GM19099 (cell line): ENCODE measurements around the gene SPINT3.

ENCODE experiments used
- POLR2A ChIP-seq: IDR thresholded peaks from 3 replicates; pipeline ENCODE4 v1.6.1; 2011; ENCODE audit warnings: low read depth; ENCODE audit not compliant: insufficient read length; ENCODE audit errors: extremely low read depth

SPINT3 gene

DNA sequence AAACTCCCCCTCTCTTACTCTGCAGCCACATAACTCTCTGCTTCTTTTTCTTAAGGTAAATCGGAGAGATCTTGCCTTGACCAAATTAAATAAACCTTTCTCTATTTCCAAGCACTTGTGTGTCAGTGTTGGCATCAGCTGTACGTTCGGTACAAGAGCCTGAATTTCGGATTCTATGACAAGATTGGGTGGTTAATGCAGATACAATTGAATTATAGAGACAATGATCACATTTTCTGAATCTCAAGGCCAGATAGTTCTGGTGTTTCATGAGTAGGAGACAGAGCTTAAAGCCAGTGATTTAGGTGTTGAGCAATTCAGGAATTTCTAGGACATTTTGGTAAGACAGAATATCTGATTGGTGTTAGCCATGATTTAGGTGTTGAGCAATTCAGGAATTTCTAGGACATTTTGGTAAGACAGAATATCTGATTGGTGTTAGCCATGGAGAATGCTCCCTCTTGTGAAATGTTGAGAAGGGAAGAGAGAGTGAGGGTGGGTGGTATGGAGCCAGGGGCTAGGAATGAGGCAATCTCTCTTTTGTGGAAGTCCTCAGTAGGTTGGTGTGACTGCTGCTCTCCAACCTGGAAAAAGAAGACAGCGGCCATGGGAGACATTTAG is 5.1 kb downstream of the SPINT3 start:
- no peak for TF ChIP-seq POLR2A

DNA sequence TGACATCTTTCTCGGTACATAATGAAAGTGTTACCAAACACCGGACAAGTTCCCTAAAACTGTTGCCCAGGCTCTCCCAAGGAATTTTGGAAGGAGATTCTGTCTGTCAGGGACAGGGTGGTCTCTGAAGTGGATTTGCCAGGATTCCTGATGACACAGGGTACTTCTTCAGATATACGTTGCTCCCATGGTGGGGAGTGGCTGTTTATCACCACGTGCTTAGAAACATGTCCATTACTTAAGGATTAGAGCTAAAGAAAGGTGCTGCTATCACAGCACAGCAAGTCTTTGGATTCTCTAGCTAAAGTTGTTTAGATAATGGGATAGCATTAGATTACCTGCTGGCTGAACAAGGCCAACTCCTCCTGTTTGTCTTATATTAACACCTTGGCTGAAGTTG is 6.3 kb downstream of the SPINT3 start:
- no peak for TF ChIP-seq POLR2A

DNA sequence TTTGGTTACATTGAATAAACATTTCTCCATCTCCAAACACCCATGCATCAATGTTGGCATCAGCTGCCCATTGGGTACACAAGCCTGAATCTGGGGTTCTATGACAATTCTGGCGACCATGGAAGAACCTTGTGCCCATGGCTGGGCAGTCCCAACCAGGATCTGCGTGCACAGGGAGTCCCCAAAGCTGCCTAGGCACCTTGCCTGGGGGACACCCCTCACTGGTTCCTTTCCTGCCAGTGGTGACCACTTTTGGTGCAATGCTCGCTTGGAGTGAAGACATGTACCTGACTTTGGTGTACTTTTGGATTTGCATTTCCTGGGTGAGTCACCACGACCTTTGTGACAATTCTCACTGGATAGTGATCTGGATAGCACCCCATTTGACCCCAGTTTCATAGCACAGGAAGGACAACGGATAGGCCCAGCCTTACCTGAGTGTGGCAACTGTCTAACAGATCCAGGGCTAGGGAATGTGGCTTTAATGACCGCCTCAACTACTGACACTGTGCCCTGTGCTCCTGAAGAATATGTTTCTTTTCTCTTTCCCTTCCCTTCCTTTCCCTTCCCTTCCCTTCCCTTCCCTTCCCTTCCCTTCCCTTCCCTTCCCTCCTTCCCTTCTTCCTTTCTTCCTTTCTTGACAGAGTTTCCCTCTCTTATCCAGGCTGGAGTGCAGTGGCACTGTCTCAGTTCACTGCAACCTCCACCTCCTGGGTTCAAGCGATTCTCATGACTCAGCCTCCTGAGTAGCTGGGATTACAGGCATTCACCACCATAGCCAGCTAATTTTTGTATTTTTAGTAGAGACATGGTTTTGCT is 7.1 kb downstream of the SPINT3 start:
- TF ChIP-seq POLR2A: no peak

- no peak for TF ChIP-seq POLR2A
These were observed 8.2 kb downstream of the SPINT3 start for GRCh38 chr20:45507011-45507820.

- TF ChIP-seq POLR2A: no peak
These were observed 9.0 kb downstream of the SPINT3 start for GRCh38 chr20:45506398-45506797.

DNA sequence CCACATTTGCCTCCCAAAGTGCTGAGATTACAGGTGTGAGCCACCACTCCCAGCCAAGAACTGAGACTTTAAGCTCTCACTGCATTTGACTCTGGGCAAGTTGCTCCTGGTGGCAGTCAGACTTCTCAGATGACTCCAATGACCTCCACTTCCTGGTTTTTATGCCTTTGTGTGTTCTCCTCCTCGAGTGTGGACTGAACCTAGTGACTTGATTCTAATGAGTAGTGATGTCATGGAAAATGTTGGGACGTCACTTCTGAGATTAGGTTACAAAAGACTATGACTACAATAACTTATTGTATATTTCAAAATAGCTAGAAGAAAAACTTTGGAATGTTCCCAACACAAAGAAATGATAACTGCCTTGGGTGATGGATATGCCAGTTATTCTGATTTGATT is 12.0 kb downstream of the SPINT3 start:
- TF ChIP-seq POLR2A: no peak

DNA sequence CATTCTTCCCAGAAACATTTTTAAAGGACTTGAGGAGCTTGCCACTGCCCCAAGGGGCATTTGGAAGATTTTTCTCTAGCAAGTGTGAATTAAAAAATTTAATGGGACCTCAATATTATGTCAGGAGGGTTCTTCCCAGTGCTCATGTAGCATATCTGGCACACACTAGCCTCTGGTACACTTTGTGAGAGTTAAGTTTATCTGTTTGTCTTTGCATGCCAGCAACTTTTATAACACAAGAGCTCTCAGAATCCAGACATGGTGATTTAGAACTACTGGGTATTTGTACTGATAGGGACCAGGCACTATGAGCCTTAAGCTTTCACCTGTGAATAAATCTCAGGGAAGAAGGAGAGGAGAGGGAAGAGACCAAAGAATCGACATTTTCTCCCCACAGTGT is 12.9 kb downstream of the SPINT3 start:
- no peak for TF ChIP-seq POLR2A

- TF ChIP-seq POLR2A: no peak
These were observed 13.8 kb downstream of the SPINT3 start for GRCh38 chr20:45501600-45501999.

DNA sequence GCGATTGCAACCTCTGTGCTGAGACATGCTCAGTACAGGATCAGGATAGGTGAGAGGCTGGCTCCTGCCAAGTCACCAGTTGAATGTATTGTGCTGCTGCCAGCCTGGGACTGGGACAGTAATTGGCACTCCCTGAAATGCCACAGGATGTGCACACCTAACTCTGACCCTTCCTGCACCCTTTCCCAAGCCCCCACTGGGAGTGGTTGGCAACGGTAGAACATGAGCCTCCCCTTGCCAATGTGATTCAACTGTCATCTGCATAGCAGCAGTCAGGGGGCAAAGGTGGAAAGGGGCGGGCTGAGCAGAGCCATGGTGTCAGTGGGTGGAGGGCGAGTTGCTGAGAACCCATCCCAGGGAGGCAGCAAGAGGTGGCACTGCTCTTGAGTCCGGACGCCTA is 15.4 kb downstream of the SPINT3 start:
- no peak for TF ChIP-seq POLR2A

GRCh38 chr20:45497971-45498494 is 17.4 kb downstream of the SPINT3 start:
- no peak for TF ChIP-seq POLR2A

DNA sequence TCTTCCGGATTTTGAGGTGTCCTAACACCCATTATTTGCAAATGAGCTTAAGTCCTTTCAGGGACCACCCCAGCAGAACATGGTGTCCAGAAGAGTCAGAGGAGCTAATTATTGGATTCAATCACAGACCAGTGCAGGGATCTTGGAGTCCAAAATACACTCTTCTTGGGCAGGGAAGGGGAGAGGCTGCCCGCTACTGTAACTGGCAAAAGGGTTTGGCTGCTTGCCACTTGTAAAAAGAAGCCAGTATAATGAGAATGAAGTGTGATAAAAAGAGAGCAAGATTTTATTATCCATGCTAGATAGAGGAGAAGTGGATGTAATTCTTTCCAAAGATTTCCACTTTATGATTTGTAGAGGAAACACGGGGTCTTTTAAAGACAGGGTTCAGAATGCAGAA is 19.3 kb downstream of the SPINT3 start:
- TF ChIP-seq POLR2A: no peak

DNA sequence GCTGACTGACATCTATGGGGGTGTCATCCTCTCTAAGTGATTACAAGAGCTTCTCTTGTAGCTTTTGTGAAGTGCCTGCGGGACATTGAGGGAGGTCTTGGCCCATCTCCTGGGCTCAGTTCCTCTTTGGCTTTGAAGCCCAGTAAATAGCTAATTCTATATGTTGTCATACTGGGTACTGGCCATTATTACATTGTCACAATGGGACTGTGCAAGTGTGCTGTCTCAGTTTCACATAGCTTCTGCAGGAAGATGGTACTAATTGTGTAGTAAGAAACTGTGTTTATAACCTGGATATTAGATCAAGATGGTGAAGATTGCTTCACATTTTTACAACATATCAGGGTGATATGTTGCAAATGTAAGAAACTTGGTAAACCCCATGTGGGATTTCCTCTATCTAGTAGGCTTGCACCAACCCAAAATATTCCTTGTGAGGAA is 19.9 kb downstream of the SPINT3 start:
- TF ChIP-seq POLR2A: no peak

DNA sequence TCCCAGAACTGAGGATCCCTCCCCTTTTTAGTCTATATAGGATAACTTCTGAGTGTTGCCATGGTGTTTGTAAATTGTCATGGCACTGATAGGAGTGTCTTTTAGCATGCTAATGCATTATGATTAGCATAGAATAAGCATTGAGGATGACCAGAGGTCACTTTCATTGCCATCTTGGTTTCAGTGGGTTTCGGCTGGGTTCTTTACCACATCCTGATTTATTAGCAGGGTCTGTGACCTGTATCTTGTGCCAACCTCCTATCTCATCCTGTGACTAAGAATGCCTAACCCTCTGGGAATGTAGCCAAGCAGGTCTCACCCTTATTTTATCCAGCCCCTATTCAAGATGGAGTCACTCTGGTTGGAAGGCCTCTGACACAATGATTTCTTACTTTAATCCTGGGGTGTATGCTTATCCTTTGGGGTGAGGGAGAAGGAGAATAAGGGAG is 26.3 kb downstream of the SPINT3 start:
- TF ChIP-seq POLR2A: no peak

DNA sequence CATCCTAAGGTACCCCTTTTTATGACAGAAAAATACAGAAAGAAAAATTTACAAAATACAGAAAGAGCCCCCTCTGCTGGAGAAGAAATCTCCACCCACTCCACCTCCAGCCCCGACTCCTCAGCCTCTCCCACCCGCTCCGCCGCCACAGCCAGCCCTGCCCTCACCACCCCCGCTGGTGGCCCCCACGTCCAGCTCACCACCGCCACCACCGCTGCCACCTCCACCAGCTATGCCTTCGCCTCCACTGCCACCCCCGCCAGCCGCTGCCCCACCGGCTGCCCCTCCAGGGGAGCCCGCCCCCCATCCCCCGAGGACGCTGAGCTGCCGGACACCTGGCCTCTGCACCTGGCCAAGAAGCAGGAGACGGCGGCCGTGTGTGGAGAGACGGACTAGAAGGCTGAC is 28.2 kb downstream of the SPINT3 start:
- no peak for TF ChIP-seq POLR2A

GRCh38 chr20:45485388-45485787 is 30.0 kb downstream of the SPINT3 start:
- TF ChIP-seq POLR2A: no peak
